ENCODE measurements around the gene ELP4. TPM values are rescaled to one million over a fixed set of nuclear protein-coding genes. Genes with fewer than 3 reads are reported as not detected.
A peak's percentile ranks its signal among the peaks of the same experiment; 100 is the strongest.

The ELP4 gene
- total and polyA plus RNA-seq, 9 of the 15 experiments (the other 6 are each of a cell fraction or from before 2014, with no cell fraction given): 24.1 to 60.3 (median 38.7) TPM

DNA sequence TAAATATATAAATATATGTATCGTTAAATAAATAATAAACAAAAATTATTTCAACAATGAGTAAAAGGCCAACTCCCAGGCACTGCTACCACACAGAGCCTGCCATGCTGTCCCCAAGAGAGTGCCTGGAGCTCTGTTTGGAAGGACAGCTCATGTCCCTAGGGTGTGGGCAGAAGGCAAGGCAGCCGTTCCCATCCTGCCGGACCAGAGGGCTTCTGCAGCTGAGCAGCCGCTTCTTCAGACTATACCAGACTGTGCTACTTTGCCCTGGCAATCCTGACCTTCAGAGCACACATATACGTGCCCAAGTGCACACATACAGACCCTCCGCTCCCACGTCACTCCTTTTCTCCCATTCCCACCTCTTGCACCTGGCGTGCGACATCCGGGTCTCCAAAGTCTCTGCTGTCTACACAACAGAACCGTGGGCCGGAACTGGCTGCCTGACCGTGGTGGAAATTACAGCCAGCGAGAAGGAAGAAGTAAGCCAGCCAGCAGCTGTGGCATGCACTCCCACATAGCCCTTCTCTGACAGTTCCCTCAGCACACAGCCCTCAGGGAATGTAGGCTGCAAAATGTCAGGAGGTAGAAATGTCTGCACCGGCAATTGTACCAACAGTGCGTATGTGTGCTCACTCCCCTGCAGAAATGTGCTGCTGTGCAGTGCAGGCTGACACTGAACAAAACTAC, 277.6 kb downstream of the ELP4 start:
- Histone ChIP-seq H3K9ac (ENCODE audit: insufficient read depth in 1 of 2, low read depth in 2 of 2, low read length in 2 of 2) (peak overlapping the region in 1 of 2 experiments; percentile 67; a peak in 2 of 4 replicates), H3K27ac (ENCODE audit: extremely low read depth, low read depth, low read length) (no peak overlapping the region), H3K36me3 (ENCODE audit: control insufficient read depth, insufficient read depth, low read length) (no peaks in the 10 kb centered on the region), H3K9me1 (ENCODE audit: control insufficient read depth, insufficient read depth, low read length) (no peaks in the 10 kb centered on the region), H3K27me3 (ENCODE audit: control insufficient read depth in 2 of 2, insufficient read depth in 2 of 2, low read length in 2 of 2) (no peaks in the 10 kb centered on the region), H3K4me2 (ENCODE audit: insufficient read depth, low read length) (no peak overlapping the region), H4K20me1 (replicated peaks; ENCODE audit: control insufficient read depth, insufficient read depth, low read length) (no peaks in the 10 kb centered on the region), H3K4me1 (replicated peaks in 1 of 2; ENCODE audit: control insufficient read depth in 2 of 2, insufficient read depth in 2 of 2, low read length in 2 of 2) (no peaks in the 10 kb centered on the region), H3K79me2 (ENCODE audit: control insufficient read depth, insufficient read depth, low read length) (no peaks in the 10 kb centered on the region), H3K9me3 (replicated peaks; ENCODE audit: control insufficient read depth, insufficient read depth, low read depth, low read length) (no peaks in the 10 kb centered on the region), H3K4me3 (no peak overlapping the region), H2AFZ (ENCODE audit: low read depth, low read length) (no peak overlapping the region)
- POLR2A ChIA-PET: no interaction called here
- WGBS (ENCODE audit: insufficient coverage, low coverage, missing lambda C conversion rate): 74% methylated on average over 16 of the region's 16 CpGs
- CTCF ChIA-PET (ENCODE audit: low intra/inter-chr PET ratio): no interaction called here
- BruUV-seq (replicated peaks): no TSS peak
- intact Hi-C loops (cut with micrococcal nuclease): no loop called here
- TF ChIP-seq, protein P1, sequence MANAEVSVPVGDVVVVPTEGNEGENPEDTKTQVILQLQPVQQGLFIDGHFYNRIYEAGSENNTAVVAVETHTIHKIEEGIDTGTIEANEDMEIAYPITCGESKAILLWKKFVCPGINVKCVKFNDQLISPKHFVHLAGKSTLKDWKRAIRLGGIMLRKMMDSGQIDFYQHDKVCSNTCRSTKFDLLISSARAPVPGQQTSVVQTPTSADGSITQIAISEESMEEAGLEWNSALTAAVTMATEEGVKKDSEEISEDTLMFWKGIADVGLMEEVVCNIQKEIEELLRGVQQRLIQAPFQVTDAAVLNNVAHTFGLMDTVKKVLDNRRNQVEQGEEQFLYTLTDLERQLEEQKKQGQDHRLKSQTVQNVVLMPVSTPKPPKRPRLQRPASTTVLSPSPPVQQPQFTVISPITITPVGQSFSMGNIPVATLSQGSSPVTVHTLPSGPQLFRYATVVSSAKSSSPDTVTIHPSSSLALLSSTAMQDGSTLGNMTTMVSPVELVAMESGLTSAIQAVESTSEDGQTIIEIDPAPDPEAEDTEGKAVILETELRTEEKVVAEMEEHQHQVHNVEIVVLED (CRISPR knock-in tag; IDR thresholded peaks at IDR 0.05): no peak
- no peak for TF ChIP-seq ZNF23 (CRISPR knock-in tag; IDR thresholded peaks at IDR 0.05)
- TF ChIP-seq TAL1 (IDR thresholded peaks at IDR 0.05): no peak
- no peak for TF ChIP-seq U2AF2 (optimal IDR thresholded peaks at IDR 0.05; ENCODE audit: low read depth, low read length)
- no peak for TF ChIP-seq ETV1 (tag; conservative IDR thresholded peaks at IDR 0.05; ENCODE audit: low read depth)
- no peak for TF ChIP-seq RBM17 (IDR thresholded peaks at IDR 0.05; ENCODE audit: borderline replicate concordance, low read depth, low read length)
- TF ChIP-seq, protein P2, sequence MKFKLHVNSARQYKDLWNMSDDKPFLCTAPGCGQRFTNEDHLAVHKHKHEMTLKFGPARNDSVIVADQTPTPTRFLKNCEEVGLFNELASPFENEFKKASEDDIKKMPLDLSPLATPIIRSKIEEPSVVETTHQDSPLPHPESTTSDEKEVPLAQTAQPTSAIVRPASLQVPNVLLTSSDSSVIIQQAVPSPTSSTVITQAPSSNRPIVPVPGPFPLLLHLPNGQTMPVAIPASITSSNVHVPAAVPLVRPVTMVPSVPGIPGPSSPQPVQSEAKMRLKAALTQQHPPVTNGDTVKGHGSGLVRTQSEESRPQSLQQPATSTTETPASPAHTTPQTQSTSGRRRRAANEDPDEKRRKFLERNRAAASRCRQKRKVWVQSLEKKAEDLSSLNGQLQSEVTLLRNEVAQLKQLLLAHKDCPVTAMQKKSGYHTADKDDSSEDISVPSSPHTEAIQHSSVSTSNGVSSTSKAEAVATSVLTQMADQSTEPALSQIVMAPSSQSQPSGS (CRISPR knock-in tag; IDR thresholded peaks at IDR 0.05): no peak
- no peak for TF ChIP-seq TARDBP (IDR thresholded peaks at IDR 0.05)
- no peak for TF ChIP-seq MAFG (tag; conservative IDR thresholded peaks at IDR 0.05)
- TF ChIP-seq ESRRB (CRISPR knock-in tag; IDR thresholded peaks at IDR 0.05; ENCODE audit: borderline replicate concordance): no peak
- TF ChIP-seq, protein P3, sequence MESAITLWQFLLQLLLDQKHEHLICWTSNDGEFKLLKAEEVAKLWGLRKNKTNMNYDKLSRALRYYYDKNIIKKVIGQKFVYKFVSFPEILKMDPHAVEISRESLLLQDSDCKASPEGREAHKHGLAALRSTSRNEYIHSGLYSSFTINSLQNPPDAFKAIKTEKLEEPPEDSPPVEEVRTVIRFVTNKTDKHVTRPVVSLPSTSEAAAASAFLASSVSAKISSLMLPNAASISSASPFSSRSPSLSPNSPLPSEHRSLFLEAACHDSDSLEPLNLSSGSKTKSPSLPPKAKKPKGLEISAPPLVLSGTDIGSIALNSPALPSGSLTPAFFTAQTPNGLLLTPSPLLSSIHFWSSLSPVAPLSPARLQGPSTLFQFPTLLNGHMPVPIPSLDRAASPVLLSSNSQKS (CRISPR knock-in tag; IDR thresholded peaks at IDR 0.05): no peak
- TF ChIP-seq, protein P4, sequence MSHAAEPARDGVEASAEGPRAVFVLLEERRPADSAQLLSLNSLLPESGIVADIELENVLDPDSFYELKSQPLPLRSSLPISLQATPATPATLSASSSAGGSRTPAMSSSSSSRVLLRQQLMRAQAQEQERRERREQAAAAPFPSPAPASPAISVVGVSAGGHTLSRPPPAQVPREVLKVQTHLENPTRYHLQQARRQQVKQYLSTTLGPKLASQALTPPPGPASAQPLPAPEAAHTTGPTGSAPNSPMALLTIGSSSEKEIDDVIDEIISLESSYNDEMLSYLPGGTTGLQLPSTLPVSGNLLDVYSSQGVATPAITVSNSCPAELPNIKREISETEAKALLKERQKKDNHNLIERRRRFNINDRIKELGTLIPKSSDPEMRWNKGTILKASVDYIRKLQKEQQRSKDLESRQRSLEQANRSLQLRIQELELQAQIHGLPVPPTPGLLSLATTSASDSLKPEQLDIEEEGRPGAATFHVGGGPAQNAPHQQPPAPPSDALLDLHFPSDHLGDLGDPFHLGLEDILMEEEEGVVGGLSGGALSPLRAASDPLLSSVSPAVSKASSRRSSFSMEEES (CRISPR knock-in tag; IDR thresholded peaks at IDR 0.05): no peak
- TF ChIP-seq ZNF263 (CRISPR knock-in tag; IDR thresholded peaks at IDR 0.05; ENCODE audit: borderline replicate concordance): no peak
- TF ChIP-seq, protein P5, sequence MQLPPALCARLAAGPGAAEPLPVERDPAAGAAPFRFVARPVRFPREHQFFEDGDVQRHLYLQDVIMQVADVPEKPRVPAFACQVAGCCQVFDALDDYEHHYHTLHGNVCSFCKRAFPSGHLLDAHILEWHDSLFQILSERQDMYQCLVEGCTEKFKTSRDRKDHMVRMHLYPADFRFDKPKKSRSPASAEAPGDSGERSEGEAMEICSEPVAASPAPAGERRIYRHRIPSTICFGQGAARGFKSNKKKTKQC (CRISPR knock-in tag; IDR thresholded peaks at IDR 0.05): no peak
- TF ChIP-seq RFX1 (IDR thresholded peaks at IDR 0.05): no peak
- no peak for TF ChIP-seq CBX1 (IDR thresholded peaks at IDR 0.05; ENCODE audit: low read depth)
- in situ Hi-C loops (cut with MboI): no loop called here
- DNase-seq (ENCODE audit: extremely low read depth in 1 of 4, low spot score in 3 of 4) (no peak), FAIRE-seq (no peak), ATAC-seq (peak; percentile 22; the same call in 2 of the 3 replicates)

Data from K562 (cell line).